Parathyroid adenoma (tissue), 2 donors: ENCODE data around the gene PHLDB2.

Experiments used
- H2AFZ ChIP-seq: fragments of 300-600 bp; sonication (generic); one replicate; pipeline ENCODE4 v1.7.0; 2017; ENCODE audit warnings: antibody characterized with exemption, mild to moderate bottlenecking
- H3K27ac ChIP-seq: fragments of 300-600 bp; sonication (generic); one replicate; pipeline ENCODE4 v1.7.0; 2017
- H3K27me3 ChIP-seq: fragments of 300-600 bp; sonication (generic); one replicate; pipeline ENCODE4 v1.7.0; 2017; ENCODE audit warnings: low read length; ENCODE audit not compliant: control insufficient read depth, insufficient read depth
- H3K36me3 ChIP-seq: fragments of 300-600 bp; sonication (generic); one replicate; pipeline ENCODE4 v1.7.0; 2017; ENCODE audit warnings: low read length; ENCODE audit not compliant: control insufficient read depth, insufficient read depth
- H3K4me1 ChIP-seq: fragments of 300-600 bp; sonication (generic); one replicate; pipeline ENCODE4 v1.7.0; 2017; ENCODE audit warnings: control low read depth
- H3K4me2 ChIP-seq: fragments of 300-600 bp; sonication (generic); one replicate; pipeline ENCODE4 v1.7.0; 2017; ENCODE audit warnings: low read length
- H3K4me3 ChIP-seq: fragments of 300-600 bp; sonication (generic); one replicate; pipeline ENCODE4 v1.7.0; 2017; ENCODE audit warnings: low read depth, low read length
- H3K79me2 ChIP-seq: fragments of 300-600 bp; sonication (generic); one replicate; pipeline ENCODE4 v1.7.0; 2017; ENCODE audit warnings: control low read depth
- H3K9ac ChIP-seq: fragments of 300-600 bp; sonication (generic); one replicate; pipeline ENCODE4 v1.7.0; 2017; ENCODE audit warnings: mild to moderate bottlenecking
- H3K9me3 ChIP-seq: fragments of 300-600 bp; sonication (generic); one replicate; pipeline ENCODE4 v1.7.0; 2017; ENCODE audit warnings: low read length; ENCODE audit not compliant: control insufficient read depth
- TF ChIP-seq, protein P1 (sequence below): fragments of 300-600 bp; sonication (generic); IDR thresholded peaks from one replicate; pipeline ENCODE4 v1.7.0; 2017; ENCODE audit warnings: antibody characterized with exemption, mild to moderate bottlenecking
- donor health status: primary hyperparathyroidism.

PHLDB2 gene

DNA sequence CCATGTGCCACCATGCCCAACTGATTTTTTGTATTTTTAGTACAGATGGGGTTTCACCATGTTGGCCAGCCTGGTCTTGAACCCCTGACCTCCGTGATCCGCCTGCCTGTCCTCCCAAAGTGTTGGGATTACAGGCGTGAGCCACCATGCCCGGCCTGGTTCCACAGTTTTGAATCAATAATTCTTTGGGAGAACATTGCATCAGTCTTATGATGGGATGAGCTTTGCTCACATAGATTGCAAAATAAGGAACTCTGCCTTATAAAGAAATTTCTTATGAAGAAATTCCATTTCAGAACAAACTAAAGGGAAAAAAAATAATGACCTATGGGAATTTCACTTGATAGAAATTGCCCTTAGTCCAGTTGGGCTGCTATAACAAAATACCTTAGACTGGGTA is 159.6 kb downstream of the PHLDB2 start:
- Histone ChIP-seq H3K4me2 (no peak overlapping the region), H3K4me3 (no peak overlapping the region), H3K27ac (no peak overlapping the region), H3K4me1 (no peaks in the 10 kb centered on the region), H3K9ac (no peak overlapping the region), H3K36me3 (no peaks in the 10 kb centered on the region), H3K9me3 (no peaks in the 10 kb centered on the region), H3K27me3 (no peaks in the 10 kb centered on the region), H3K79me2 (no peaks in the 10 kb centered on the region), H2AFZ (no peak overlapping the region)
- TF ChIP-seq, protein P1, sequence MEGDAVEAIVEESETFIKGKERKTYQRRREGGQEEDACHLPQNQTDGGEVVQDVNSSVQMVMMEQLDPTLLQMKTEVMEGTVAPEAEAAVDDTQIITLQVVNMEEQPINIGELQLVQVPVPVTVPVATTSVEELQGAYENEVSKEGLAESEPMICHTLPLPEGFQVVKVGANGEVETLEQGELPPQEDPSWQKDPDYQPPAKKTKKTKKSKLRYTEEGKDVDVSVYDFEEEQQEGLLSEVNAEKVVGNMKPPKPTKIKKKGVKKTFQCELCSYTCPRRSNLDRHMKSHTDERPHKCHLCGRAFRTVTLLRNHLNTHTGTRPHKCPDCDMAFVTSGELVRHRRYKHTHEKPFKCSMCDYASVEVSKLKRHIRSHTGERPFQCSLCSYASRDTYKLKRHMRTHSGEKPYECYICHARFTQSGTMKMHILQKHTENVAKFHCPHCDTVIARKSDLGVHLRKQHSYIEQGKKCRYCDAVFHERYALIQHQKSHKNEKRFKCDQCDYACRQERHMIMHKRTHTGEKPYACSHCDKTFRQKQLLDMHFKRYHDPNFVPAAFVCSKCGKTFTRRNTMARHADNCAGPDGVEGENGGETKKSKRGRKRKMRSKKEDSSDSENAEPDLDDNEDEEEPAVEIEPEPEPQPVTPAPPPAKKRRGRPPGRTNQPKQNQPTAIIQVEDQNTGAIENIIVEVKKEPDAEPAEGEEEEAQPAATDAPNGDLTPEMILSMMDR = no peak

DNA sequence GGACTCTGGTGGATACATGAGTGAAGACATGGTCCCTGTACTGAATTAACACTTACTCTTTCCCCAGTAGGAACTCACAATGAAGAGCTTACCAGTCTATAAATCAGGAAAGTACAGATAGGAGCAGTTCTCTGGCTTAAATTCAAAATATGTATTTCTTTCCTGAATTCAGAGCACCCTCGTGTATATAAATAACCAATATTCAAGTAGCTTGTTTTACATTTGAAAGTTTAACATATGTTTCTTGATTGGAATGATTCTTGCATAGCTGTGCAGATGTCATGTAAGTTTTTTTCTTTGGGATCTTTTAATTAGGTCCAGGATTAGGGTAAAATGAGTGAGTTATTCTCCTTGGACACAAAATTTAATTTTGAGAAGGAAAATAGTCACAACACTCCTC is 160.7 kb downstream of the PHLDB2 start:
- no peaks in the 10 kb centered on the region for H3K79me2 ChIP-seq
- H3K4me3 ChIP-seq = no peak overlapping the region
- H2AFZ ChIP-seq = no peak overlapping the region
- no peaks in the 10 kb centered on the region for H3K4me1 ChIP-seq
- H3K27me3 ChIP-seq = no peaks in the 10 kb centered on the region
- no peak overlapping the region for H3K27ac ChIP-seq
- H3K9ac ChIP-seq = no peak overlapping the region
- H3K9me3 ChIP-seq = no peaks in the 10 kb centered on the region
- H3K36me3 ChIP-seq = no peaks in the 10 kb centered on the region
- H3K4me2 ChIP-seq = no peak overlapping the region
- TF ChIP-seq, protein P1 = no peak

DNA sequence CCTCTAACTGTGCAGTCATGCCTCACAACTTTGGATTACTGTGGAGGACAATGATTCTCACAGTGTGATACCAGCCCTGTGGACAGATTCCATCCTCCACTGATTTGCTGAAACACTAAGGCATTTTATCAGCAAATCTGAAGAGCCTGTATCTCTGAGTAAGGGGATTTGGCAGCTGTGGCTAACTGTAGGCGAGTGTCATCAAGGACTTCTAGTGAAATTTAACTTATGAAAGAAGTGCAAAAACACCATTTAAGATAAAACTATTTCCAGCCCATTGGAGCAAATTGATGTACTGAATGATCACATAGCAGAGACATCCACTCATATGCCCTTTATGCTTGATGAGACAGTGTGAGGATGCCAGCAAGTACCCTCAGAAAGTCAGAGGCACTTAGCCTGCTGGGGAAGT is 161.6 kb downstream of the PHLDB2 start:
- Histone ChIP-seq H3K9me3 (no peaks in the 10 kb centered on the region), H3K27ac (no peak overlapping the region), H3K4me3 (no peak overlapping the region), H3K4me1 (no peaks in the 10 kb centered on the region), H3K9ac (no peak overlapping the region), H3K79me2 (no peaks in the 10 kb centered on the region), H2AFZ (no peak overlapping the region), H3K27me3 (no peaks in the 10 kb centered on the region), H3K36me3 (no peaks in the 10 kb centered on the region), H3K4me2 (no peak overlapping the region)
- TF ChIP-seq, protein P1 = no peak
